Smooth muscle cell (in vitro differentiated cells): Measurements from ENCODE around the gene SSBP4. TPM values are rescaled to one million over a fixed set of nuclear protein-coding genes. Genes with fewer than 3 reads are reported as not detected.
A peak's percentile ranks its signal among the peaks of the same experiment; 100 is the strongest.

Source experiments
- DNase-seq: peaks from one replicate; lab custom pipeline; 2025; ENCODE audit not compliant: unreplicated experiment; lab: John Stamatoyannopoulos, UW
- H2AFZ ChIP-seq: fragments of 200-600 bp; sonication (generic); 2 replicates; pipeline ENCODE4 v1.6.0; 2016; ENCODE audit warnings: antibody characterized with exemption, low read depth, mild to moderate bottlenecking
- H3F3A ChIP-seq: fragments of 200-600 bp; sonication (generic); 2 replicates; pipeline ENCODE4 v1.6.0; 2017; ENCODE audit warnings: antibody characterized with exemption, low read depth
- H3K27ac ChIP-seq: fragments of 200-600 bp; sonication (generic); 2 replicates; pipeline ENCODE4 v1.5.1; 2016; ENCODE audit warnings: low read depth, mild to moderate bottlenecking
- H3K27me3 ChIP-seq: fragments of 200-600 bp; sonication (generic); 2 replicates; pipeline ENCODE4 v1.6.1; 2016; ENCODE audit warnings: low read depth, mild to moderate bottlenecking
- H3K36me3 ChIP-seq: fragments of 200-600 bp; sonication (generic); 2 replicates; pipeline ENCODE4 v1.5.1; 2016; ENCODE audit warnings: low read depth
- H3K4me1 ChIP-seq: fragments of 200-600 bp; sonication (generic); 2 replicates; pipeline ENCODE4 v1.5.1; 2016; ENCODE audit warnings: low read depth
- H3K4me2 ChIP-seq: fragments of 200-600 bp; sonication (generic); 2 replicates; pipeline ENCODE4 v1.6.0; 2016; ENCODE audit warnings: mild to moderate bottlenecking
- H3K4me3 ChIP-seq: fragments of 200-600 bp; sonication (generic); 2 replicates; pipeline ENCODE4 v1.5.1; 2016; ENCODE audit warnings: mild to moderate bottlenecking
- H3K79me2 ChIP-seq: fragments of 200-600 bp; sonication (generic); 2 replicates; pipeline ENCODE4 v1.6.0; 2016; ENCODE audit warnings: low read depth, mild to moderate bottlenecking
- H3K9ac ChIP-seq: fragments of 200-600 bp; sonication (generic); 2 replicates; pipeline ENCODE4 v1.6.0; 2016; ENCODE audit warnings: low read depth
- H3K9me3 ChIP-seq: fragments of 200-600 bp; sonication (generic); replicated peaks from 2 replicates; pipeline ENCODE4 v1.5.1; 2016; ENCODE audit warnings: low read depth
- H4K20me1 ChIP-seq: fragments of 200-600 bp; sonication (generic); 2 replicates; pipeline ENCODE4 v1.6.0; 2016; ENCODE audit warnings: low read depth
- CTCF ChIP-seq: fragments of 200-600 bp; sonication (generic); IDR thresholded peaks from 2 replicates; pipeline ENCODE4 v1.5.1; 2017; ENCODE audit warnings: borderline replicate concordance, mild to moderate bottlenecking, antibody characterized with exemption; ENCODE audit not compliant: insufficient read depth, poor library complexity, severe bottlenecking
- WGBS: methylation state at CpG from one replicate; pipeline ENCODE4 v1.1.7; 2016; ENCODE audit warnings: low lambda C conversion rate; 5-methylcytosine and 5-hydroxymethylcytosine counted together
- polyA plus RNA-seq: library from polyadenylated mRNA; unstranded; fragments of >200 nt; fragmentation: Nextera tagmentation; extraction: Ambion mirVana; gene quantifications from 2 replicates; pipeline ENCODE4 v1.2.1, GENCODE V29; 2016
- total RNA-seq: library from RNA; depleted of rRNA; stranded (reverse); fragments of >200 nt; gene quantifications from 2 replicates; pipeline ENCODE4 v1.2.3, GENCODE V29; 2014

SSBP4 gene
- total and polyA plus RNA-seq, 2 experiments from 2014 or later = 44.1 to 124 TPM

DNA sequence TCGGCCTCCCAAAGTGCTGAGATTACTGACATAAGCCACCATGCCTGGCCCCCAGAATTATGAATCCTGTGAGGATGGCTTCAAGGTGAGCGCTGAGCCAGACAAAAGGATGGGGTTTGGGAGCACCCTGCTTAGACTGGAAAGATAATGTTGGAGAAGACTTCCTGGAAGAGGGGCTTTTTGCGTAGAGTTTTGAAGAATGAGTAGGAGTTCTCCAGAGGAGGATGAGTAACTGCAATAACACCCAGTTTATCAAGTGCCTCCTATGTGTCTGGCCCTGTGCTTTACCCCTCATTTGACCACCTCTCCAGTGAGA is 33.9 kb upstream of the SSBP4 start:
- H3F3A ChIP-seq = peaks cover 11% of the 10 kb centered on the region
- no peak overlapping the region for H3K9ac ChIP-seq
- no peak overlapping the region for H2AFZ ChIP-seq
- DNase-seq = no peak
- WGBS = 73% methylated on average over 3 of the region's 3 CpGs
- peaks cover 2% of the 10 kb centered on the region for H3K79me2 ChIP-seq
- H3K27me3 ChIP-seq = no peaks in the 10 kb centered on the region
- no peak overlapping the region for H3K4me3 ChIP-seq
- H3K36me3 ChIP-seq = no peaks in the 10 kb centered on the region
- TF ChIP-seq CTCF = no peak
- no peaks in the 10 kb centered on the region for H4K20me1 ChIP-seq
- H3K9me3 ChIP-seq = no peaks in the 10 kb centered on the region
- peak overlapping the region; percentile 15 for H3K27ac ChIP-seq
- peaks cover 7% of the 10 kb centered on the region for H3K4me1 ChIP-seq
- H3K4me2 ChIP-seq = no peak overlapping the region

- peaks cover 2% of the 10 kb centered on the region for H3K79me2 ChIP-seq
- no peaks in the 10 kb centered on the region for H3K9me3 ChIP-seq
- peak within 1 kb of the TSS; percentile 15 for H3K27ac ChIP-seq
- H3K27me3 ChIP-seq = no peaks in the 10 kb centered on the region
- no peak within 1 kb of the TSS for H2AFZ ChIP-seq
- no peaks in the 10 kb centered on the region for H4K20me1 ChIP-seq
- H3K9ac ChIP-seq = no peak within 1 kb of the TSS
- WGBS = 66% methylated on average over 21 of the region's 33 CpGs
- peak within 1 kb of the TSS; percentile 44 for H3K4me3 ChIP-seq
- H3K4me2 ChIP-seq = peak within 1 kb of the TSS; percentile 78
- TF ChIP-seq CTCF = peak; percentile 44
- peaks cover 15% of the 10 kb centered on the region for H3F3A ChIP-seq
- H3K36me3 ChIP-seq = no peaks in the 10 kb centered on the region
- DNase-seq = peak; percentile 12
- peaks cover 7% of the 10 kb centered on the region for H3K4me1 ChIP-seq
Measured at GRCh38 chr19:18385675-18386542, 33.3 kb upstream of the SSBP4 start, which contains the start of gene GDF15. Gene GDF15, plus strand, starts transcription at chr19:18386158. Its CDS starts 32 bp downstream, at chr19:18386190.

DNA sequence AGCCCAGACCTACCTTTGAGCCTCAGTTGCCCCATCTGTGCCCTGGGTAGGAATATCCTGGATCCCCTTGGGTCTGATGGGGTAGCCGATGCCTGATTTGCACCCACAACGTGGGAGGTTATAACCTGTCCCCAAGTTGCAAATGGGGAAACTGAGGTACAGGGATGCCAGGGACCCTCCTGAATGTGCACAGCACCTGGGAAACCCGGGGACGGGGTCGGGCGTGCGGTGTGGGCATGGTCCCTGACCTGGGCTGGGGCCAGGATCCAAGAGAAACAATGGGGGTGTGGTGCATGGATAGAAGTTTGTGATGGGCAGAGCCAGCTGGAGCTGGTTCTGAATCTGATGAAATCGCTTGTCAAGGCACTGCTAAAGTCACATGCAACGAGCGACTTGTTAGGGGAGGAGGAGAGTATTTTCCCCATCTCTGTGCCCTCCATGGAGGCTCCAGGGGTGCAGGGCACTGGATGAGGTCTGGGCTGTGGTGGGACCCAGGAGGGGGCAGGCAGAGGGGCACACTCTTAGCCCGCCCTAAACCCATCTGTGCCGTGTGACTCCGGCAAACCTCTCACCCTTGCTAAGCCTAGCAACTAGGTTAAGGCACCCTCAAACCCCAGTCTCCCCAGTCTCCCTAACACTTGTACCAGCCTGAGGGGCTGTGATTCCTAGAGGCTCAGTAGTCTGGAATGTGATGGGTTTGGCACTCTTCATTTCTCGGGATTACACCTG is 32.5 kb upstream of the SSBP4 start:
- H3K4me1 ChIP-seq = peaks cover 7% of the 10 kb centered on the region
- H3K4me2 ChIP-seq = peak overlapping the region; percentile 78
- H3K27ac ChIP-seq = peak overlapping the region; percentile 15
- H3K9ac ChIP-seq = no peak overlapping the region
- H3F3A ChIP-seq = peaks cover 15% of the 10 kb centered on the region
- DNase-seq = no peak
- peaks cover 2% of the 10 kb centered on the region for H3K79me2 ChIP-seq
- H3K27me3 ChIP-seq = no peaks in the 10 kb centered on the region
- 87% methylated on average over 14 of the region's 14 CpGs for WGBS
- no peak for TF ChIP-seq CTCF
- H2AFZ ChIP-seq = no peak overlapping the region
- no peaks in the 10 kb centered on the region for H3K36me3 ChIP-seq
- H4K20me1 ChIP-seq = no peaks in the 10 kb centered on the region
- peak overlapping the region; percentile 44 for H3K4me3 ChIP-seq
- H3K9me3 ChIP-seq = no peaks in the 10 kb centered on the region
